Suppressor macrophage treated with lipopolysaccharide for 4 hours (primary cell): ENCODE results near the gene HSPB6.

Experiments used
- DNase-seq: peaks from one replicate; pipeline ENCODE4 v3.0.0-alpha.2; 2020

HSPB6 gene

DNA sequence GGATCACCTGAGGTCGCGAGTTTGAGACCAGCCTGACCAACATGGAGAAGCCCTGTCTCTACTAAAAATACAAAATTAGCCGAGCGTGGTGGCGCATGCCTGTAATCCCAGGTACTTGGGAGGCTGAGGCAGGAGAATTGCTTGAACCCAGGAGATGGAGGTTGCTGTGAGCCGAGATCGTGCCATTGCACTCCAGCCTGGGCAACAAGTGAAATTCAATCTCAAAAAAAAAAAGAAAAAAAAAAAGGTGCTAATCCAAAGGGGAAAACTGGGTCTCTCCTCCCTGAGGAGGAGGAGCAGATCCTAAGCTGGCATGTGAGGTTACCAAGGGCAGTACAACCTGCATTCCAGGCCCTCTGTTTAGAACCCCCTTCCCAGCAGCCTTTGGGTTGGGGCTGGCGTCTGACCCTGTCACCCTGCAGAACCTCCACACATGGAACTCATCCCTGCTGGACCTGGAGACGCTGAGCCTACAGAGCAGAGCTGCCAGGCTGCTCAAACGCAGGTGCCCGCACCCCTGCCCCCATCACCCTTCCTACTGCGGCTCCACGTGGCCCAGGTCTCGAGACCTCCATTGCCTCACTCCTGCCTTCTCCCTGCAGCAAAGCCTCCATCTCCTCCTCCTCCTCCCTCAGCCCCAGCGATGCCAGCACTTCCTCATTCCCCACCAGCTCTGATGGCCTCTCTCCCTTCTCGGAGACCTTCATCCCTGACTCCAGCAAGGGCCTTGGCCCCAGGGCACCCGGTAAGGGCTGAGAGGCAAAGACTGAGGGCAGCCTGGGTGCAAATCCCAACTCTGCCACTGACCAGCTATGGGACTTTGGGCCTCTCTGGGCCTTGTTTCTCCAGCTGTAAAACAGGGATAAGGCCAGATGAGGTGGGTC, 7.8 kb upstream of the HSPB6 start:
- DNase-seq = no peak

DNA sequence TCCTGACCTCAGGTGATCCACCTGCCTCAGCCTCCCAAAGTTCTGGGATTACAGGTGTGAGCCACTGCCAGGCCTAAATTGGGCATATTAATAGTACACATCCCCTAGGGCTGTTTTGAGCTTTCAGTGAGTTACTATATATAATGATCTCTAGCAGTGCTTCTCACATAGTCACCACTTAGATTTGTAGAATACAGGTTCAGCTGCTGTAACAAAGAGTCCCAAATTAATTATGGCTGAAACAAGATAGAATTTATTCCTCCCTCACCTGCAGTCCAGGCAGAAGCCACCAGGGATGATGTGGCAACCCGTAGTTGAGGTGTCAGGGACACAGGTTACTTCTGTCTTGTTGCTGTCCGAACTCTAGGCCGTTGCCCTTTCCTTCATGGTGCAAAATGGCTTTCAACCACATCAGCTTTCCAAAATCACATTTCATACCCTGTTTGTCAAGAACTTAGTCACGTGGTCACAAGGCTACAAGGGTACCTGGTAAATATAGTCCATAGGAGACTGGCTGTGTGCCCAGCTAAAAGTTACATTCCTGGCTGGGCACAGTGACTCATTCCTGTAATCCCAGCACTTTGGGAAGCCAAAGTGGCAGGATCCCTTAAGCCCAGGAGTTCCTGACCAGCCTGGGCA, 4.0 kb upstream of the HSPB6 start:
- no peak for DNase-seq

DNA sequence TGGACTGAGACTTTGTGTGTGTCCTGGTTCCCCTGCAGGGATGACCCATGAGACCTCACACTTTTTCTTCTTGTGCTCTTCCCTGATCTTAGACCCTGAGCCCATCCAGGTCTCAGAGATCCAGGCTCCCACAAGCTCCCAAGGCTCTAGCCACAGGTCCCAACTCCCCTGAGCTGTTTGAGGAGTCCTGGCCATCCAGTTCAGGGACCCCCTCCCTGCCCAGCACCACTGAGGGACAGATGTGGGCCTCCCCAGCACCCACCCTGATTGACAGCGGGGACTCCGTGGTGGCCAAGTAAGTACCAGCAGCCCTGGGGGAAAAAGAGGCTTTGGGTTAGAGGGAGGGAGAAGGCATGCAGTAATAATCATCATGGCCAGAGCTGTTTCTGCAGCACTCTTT, 2.9 kb upstream of the HSPB6 start:
- DNase-seq = no peak

DNA sequence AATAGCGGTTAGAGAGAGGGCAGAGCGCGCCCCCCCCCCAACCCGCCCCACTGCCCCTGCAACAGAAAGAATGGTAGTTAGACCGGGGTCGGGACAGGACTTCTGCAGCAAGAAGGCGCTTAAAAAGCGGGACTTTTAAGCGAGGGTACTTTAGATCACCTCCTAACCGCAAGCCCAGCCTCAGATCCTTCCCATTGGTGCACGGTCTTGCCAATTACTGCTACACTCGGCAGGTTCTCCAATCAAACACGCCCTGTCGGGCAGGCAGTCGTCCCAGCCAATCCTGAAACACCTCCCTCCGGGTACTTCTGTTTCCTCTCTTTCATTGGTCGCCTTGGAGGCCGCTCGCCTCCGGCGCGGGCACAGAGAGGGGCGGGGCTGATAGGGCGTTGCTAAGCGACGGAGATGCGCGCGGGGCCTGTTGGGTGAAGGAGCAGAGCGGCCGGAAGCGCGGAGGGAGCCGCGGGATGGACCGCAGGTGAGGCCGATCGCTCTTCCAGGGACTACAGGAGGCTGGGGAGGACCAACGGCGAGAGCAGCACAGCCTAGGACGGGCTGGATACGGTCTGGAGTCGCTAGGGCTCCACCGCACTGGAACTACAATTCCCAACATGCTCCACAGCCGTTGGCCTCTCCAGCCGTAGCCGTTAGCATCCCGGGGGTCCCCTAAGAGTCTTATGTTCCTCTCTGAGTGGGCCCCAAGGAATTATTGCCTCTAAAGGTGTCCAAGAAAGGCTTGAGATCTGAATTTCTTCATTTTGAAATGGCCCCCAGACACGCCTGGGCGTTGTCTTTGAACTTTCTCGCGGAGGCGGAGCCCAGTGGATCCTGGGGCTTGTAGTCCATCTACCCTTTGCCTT, 1.1 kb upstream of the HSPB6 start, which contains the start of gene PROSER3:
TSS of gene PROSER3 (plus strand) at position 428 of the 860 bp plus-strand sequence. CDS start at position 468, 40 bp downstream.
- peak; percentile 99 for DNase-seq

DNA sequence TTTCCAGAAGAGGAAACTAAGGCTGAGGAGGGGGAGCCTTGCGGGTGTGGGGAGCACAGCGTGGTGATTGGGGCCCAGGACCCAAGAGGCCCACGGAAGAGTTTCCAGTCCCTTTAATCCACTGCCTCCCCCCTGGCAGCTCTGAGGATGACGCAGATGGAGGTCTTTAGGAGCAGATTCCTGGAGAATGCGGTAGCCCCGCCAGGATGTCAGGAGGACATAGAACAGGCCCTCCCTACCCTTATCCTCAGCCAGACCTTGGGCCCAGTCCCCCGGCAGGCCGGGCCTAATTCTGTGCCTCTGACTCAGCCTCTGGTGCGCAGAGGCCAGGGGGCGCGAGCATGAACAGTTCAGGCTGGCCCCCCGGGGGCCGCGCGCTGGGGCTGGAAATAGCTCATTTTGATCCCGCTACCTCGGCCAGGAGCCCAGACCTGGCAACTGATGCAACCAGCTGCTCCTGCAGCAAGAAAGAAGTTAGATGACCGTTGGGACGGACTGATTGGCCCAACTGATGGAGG, 461 bp upstream of the HSPB6 start:
- peak; percentile 23 for DNase-seq

DNA sequence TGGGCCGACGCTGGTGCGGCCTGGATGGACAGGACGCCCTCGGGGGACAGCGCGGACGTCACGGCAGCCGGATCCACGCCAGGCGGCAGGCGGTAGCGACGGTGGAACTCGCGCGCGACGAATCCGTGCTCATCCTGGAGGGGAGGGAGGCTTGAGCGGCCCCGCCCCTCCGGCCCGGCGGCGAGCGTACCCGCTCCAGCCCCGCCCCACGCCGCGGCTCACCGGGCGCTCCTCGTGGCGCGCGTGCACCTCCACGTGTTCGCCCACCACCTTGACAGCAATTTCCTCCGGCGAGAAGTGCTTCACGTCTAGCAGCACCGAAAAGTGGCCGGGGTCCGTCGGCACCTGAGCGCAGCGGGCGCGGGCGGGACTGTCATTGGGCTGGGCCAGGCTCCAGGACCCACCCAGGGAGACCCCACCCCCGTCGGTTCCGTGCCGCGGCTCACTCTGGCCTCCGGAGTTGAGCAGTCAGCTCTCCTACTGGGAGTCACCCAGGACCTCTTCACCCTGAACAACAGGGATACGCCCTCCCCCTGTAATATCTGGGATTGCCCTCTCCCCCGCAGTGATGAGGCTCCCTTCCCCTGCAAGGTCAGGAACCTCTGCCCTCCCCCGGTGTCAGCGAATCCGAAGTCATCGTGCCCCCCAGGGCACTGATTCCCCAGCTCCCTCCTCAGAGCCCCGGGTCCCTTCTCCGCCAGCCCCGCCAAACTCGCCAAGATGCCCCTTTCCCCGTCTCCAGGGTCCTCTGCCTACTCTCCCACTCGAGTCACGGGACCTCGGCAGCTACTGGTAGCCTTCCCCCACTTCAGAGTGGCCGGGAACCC, 1.1 kb downstream of the HSPB6 start:
- DNase-seq = no peak

DNA sequence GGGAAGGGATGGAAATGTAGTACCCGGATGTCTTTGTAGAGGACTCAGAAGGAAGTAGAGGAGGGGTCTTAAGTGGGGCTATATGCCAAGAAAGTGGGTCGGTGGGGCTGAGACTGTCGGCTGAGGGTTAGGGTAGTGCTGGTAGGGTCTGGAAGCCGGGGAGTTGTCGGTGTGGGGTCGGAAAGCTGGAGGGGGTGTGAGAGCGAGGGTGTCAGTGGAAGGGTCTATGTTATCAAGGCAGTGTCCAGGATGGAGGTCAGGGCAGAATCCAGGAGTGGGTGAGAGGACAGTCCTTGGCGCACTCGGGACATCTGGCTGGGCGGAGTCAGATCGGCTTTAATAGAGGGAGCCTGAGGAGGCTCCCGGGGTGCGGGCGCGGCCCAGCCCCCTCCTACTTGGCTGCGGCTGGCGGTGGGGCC, 1.7 kb downstream of the HSPB6 start:
- no peak for DNase-seq

DNA sequence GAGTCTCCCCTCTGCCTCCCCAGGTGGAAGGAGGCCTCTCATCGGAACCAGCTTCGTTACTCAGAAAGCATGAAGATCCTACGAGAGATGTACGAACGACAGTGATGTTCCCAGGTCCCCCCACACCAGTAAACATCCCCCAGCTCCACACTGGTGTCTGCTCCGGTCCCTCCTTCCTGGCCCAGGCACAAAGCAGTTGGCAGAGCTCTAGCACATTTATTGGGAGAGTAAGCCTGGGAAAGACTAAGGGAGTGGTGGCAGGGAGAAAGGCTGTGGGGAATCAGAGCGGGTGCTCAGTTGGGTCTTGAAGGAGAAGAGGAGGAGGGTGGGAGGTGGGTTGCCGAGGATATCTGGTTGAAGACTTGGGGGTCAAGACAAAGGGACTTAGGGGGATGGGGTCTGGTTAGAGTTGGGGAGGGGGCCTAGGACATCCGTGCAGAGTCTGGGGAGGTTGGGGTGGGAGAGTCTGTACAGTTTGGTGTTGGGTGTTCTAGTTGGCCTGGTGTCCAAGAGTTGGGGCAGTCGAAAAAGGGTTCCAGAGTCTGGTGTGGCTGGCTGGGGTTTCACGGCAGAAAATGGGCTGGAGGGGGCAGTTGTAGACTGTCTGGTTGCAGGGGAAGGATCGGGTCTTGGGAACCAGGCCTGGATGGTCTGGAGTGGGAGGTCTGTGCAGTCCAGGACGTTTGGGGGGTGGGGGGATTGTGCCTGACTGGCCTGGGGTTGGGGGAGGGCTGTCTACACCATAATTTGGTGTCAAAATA, 2.3 kb downstream of the HSPB6 start:
- DNase-seq = no peak

DNA sequence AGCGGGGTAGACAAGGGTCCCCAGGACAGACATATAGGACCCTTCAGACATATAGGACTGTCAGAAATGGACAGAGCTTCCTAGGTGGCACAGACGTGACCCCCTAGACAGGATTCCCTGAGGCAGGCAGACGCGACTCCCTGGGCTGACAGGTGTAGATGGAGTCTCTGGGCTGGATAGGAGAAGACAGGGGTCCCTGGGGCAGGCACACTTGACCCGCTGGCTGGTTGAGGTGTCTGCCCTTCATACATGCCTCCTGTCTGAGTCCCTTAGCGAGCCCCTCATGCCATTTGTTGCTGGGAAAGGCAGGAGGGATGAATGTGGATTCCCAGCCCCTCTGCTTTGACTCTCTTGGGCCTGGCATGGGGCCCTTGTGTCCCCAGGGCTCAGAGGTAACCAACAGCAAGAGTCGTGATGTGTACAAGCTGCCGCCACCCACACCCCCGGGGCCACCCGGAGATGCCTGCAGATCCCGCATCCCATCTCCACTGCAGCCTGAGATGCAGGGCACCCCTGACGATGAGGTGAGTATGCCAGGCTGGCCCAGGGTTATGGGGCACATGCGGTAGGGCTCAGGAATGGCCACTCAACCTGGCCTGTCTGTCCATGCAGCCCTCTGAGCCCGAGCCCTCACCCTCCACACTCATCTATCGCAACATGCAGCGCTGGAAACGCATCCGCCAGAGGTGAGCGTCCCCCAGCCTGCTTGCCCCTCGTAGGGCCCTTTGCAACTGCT, 3.0 kb downstream of the HSPB6 start:
- DNase-seq = no peak

DNA sequence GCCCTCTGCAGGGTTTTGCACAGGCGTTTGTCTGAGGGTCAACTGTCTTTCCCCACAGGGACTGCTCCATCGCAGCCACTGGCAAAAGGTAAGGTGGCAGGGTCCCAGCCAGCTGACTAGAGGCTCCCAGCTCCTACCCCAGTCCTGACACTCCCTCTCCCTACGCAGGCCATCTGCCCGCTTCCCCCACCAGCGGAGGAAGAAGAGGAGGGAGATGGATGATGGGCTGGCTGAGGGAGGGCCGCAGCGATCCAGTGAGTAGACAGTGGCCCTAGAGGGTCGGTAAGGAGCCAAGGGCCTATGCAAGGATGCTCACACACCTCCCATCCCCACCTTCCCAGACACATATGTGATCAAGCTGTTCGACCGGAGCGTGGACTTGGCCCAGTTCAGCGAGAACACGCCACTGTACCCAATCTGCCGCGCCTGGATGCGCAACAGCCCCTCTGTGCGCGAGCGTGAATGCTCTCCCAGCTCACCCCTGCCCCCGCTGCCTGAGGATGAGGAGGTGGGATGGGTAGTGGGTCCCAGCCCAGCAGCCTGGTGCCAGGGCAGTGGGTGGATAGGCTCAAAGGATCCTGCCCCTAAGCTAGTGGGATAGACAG, 4.0 kb downstream of the HSPB6 start:
- DNase-seq = no peak

DNA sequence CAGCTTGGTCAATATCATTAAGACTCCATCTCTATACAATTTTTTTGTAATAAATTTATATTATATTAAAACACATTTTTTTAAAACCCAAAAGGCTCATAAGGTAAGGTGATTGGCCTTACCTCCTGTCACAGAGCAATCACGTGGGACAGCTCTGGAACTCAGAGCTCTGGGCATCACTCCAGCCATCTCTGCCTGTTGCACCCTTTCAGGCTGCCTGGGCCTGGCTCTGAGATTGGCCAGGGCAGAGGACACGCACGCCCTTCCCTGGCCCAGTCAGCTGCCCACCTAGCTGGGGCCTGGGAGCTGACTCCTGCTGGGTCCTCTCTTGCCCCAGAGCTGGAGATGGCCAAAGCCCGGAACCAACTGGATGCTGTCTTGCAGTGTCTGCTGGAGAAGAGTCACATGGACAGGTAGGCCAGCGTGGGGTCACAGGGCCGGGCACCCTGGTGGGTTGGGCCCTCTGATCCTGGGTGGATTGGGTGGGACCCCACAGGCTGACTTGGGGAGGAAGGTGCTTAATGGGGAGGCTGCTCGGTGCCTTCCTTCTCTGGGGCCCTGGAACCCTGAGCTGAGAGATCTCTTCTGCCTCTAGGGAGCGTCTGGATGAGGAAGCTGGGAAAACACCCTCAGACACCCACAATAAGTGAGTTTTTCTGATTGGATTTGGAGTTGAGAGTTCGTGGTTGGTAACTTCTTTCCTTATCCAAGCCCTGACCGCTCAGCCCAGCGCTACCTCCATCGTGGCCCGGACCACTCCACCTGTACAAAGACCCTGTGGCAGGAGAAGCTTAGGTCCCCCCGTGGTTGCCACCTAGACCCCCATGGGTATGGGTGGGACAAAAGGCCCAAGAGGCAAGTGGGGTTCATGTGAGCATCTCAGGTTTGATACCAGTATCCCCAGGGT, 4.7 kb downstream of the HSPB6 start:
- no peak for DNase-seq

DNA sequence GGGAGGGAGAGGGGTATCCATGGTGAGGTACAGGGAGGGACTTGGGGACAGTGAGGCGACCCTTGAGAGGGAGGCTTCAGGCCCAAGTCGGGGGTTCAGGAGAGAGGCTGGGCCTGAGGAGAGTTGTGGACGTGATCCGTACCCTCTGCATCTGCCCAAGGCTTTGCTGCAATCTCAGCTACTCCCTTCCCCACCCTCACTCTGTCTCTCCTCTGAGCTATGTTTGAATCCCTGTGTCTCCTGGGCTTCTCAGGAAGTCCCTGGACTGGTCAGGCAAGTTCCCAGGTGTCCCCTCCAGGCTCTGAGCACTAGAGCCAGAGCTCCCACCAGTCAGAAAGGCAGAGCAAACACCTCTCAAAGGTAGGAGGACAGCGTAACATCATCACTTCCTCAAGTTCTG, 6.7 kb downstream of the HSPB6 start:
- DNase-seq = no peak

DNA sequence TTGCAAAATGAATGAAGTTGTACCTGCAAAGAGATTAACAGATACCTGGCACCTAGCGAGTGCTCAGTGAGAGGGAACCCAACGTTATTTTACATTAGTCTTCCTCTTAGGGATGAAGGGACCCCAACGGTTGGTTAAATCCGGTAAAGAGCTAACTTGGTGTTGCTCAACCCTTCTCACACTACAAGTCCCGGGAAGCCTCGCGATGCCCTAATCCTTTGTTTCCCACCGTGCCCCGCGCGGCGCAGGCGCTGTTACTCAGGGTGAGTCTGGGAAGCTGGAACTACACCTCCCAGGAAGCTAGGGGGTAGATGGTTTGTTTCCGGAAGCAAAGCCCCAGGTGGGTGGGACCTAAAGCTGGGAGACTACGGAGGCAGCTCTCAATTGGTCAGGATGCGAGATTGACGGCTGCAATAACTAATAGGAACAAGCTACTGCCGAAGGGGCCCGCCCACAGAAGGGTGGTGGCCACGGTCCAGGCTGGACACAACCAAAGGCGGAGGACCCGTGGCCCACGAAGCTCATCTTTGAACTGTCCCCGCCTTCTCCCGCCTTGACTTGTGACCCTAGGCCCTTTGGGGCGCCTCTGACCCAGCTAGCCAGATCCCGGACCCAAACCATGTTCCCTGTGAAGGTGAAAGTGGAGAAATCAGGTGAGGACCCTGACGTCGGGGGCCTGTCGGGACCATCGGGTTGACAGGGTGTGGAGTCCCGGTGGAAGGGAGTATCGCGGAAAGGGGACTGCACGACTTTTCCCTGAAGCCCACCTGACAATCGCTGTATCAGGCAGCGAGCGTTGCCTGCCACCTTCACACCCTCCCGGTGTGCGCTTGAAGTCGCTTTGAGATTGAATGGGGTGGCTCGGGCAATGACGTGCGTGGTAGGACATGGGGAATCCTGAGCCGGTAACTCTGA, 8.5 kb downstream of the HSPB6 start, which contains the start of gene LIN37:
TSS of gene LIN37 (plus strand) at position 471 of the 915 bp plus-strand sequence. CDS start at position 620, 149 bp downstream.
- peak; percentile 99 for DNase-seq

DNA sequence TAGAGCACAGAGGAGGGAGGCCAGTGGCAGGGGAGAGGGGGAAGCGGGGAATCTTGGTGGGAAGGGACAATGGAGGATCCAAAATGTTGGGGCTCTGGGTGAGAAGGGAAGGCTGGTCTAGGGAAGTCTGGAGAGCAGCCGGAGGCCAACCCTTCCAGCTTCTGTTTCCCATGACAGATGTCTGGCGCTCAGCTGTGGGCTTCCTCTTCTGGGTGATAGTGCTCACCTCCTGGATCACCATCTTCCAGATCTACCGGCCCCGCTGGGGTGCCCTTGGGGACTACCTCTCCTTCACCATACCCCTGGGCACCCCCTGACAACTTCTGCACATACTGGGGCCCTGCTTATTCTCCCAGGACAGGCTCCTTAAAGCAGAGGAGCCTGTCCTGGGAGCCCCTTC, 10.3 kb downstream of the HSPB6 start:
- no peak for DNase-seq

DNA sequence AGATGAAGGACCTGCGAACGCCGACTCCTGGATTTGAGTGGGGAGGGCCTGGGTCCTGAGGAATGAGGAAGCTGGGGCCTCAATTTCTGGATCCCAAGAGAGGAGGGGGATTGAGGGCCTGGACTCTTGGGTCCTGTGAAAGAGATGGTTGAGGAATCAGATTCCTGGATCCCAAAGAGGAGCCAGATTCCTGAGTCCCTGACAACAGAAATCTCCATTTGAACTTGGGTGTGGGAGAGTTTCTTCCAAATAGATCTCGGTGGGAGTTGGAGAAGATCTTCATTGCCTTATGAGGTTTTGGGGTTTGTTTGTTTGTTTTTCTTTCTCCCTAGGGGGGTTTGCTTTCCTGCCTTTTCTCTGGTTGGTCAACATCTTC, 10.8 kb downstream of the HSPB6 start:
- DNase-seq = no peak

DNA sequence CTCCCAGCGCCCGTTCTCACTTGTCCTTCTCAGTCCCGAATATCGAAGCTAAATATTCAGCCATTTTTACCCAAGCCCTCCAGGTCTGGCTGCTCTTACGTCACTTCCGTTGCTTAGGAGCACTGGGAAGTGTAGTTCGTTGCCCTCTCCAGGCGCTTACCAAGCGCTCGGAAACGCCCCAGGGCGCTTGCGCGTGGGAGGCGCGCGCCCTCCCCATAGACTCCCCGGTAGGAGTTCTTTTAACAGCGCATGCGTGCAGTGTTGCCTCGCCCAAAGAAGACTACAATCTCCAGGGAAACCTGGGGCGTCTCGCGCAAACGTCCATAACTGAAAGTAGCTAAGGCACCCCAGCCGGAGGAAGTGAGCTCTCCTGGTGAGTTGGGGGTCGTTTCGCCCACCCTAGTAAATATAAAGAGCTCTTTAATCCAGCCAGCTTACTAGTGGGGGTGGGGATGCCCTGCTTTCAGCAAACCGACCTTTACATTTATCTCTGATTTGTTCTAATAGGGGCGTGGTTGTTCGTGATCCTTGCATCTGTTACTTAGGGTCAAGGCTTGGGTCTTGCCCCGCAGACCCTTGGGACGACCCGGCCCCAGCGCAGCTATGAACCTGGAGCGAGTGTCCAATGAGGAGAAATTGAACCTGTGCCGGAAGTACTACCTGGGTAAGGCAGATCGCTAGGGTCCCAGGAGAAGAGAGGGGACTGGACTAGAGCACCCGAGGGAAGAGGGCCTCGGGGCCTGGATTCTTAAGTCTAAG, 11.3 kb downstream of the HSPB6 start, which contains the start of the genes PSENEN and U2AF1L4:
TSS of gene PSENEN (plus strand) at position 324 of the 759 bp plus-strand sequence. CDS start at position 604, 280 bp downstream.
TSS of gene U2AF1L4 (minus strand) at position 91 of the 759 bp plus-strand sequence. CDS start at position 64, 27 bp downstream.
- peak; percentile 100 for DNase-seq
